ENCODE results near the gene SEPTIN5. TPM values are rescaled to one million over a fixed set of nuclear protein-coding genes. Genes with fewer than 3 reads are reported as not detected.
A peak's percentile ranks its signal among the peaks of the same experiment; 100 is the strongest.

The SEPTIN5 gene
- polyA plus RNA-seq, 1 experiment: 13.1 TPM

DNA sequence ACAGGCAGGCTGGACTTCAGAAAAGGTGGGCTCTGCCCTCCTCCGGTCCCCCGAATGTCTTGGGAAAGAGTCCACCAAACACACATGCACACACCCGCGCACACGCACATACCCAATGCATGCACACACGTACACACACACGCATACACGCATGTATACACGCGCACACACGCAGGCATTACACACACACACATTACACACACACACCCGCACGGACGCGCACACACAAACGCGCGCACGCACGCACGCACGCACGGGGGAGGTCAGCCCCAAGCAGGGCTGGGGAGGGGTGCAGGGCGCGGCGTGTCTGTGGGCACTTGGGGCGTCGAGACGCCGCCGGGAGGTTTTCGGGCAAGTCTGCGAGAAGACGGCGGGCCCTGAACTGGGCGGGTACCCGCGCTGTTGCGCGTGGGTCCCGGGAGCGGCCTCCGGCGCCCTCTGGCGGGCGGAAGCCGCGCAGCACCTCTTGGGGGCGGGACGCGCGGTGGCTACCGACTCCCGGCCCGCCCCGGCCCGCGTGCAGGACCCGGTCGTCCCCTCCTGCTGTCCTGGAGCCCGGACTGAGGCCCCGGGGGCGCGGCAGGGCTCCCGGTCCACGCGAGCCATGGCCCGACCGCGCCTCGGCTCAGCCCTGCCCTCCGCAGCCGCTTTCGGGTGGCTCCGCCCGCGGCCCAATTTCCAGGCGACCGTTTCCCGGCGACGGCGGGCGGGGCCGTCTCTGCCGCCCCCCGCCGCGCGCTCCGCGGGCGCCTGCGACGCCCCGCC, 3.6 kb downstream of the SEPTIN5 start:
- TF ChIP-seq, protein P1, sequence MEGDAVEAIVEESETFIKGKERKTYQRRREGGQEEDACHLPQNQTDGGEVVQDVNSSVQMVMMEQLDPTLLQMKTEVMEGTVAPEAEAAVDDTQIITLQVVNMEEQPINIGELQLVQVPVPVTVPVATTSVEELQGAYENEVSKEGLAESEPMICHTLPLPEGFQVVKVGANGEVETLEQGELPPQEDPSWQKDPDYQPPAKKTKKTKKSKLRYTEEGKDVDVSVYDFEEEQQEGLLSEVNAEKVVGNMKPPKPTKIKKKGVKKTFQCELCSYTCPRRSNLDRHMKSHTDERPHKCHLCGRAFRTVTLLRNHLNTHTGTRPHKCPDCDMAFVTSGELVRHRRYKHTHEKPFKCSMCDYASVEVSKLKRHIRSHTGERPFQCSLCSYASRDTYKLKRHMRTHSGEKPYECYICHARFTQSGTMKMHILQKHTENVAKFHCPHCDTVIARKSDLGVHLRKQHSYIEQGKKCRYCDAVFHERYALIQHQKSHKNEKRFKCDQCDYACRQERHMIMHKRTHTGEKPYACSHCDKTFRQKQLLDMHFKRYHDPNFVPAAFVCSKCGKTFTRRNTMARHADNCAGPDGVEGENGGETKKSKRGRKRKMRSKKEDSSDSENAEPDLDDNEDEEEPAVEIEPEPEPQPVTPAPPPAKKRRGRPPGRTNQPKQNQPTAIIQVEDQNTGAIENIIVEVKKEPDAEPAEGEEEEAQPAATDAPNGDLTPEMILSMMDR (IDR thresholded peaks at IDR 0.05; ENCODE audit: low read depth, low read length): peak; percentile 69
- DNase-seq (ENCODE audit: low read depth, low spot score): peak; percentile 7
- H3K4me3 ChIP-seq (ENCODE audit: low read depth, low read length): peak overlapping the region; percentile 66
- peaks cover 13% of the 10 kb centered on the region; the same call in 1 of the 2 replicates for H3K9me3 ChIP-seq (ENCODE audit: control insufficient read depth, insufficient read depth, low read length)
- CTCF ChIA-PET: no interaction called here
- peaks cover 4% of the 10 kb centered on the region for H3K27me3 ChIP-seq (ENCODE audit: control insufficient read depth, insufficient read depth, low read length)
- H3K27ac ChIP-seq (ENCODE audit: low read depth, low read length): no peak overlapping the region
- POLR2A ChIA-PET: no interaction called here

DNA sequence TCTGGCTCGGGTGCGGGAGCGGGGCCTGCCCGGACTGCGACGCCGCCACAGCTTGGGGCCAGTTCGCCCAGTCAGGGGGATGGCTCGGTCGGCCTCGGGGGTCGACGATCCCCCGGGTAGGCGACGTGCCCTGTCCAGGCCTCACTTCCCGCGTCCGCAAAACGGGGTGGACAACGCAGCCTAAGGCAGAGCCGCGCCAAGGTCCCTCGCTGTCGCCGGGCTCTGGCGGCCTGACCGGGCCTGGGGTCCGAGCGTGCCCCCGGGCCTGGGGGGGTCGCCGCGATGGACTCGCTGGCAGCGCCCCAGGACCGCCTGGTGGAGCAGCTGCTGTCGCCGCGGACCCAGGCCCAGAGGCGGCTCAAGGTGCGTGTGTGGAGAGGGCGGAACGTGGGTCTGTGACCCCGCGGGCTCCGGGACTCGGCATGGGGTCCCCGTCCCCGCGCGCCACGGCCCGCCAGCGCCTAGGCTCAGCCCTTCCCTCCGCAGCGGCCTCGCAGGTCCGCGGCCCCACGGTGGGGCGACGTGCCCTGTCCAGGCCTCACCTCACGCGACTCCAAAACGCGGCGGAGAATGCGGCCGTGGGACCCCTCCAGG, 4.2 kb downstream of the SEPTIN5 start:
- CTCF ChIA-PET: no interaction called here
- DNase-seq (ENCODE audit: low read depth, low spot score): no peak
- no peak overlapping the region for H3K27ac ChIP-seq (ENCODE audit: low read depth, low read length)

DNA sequence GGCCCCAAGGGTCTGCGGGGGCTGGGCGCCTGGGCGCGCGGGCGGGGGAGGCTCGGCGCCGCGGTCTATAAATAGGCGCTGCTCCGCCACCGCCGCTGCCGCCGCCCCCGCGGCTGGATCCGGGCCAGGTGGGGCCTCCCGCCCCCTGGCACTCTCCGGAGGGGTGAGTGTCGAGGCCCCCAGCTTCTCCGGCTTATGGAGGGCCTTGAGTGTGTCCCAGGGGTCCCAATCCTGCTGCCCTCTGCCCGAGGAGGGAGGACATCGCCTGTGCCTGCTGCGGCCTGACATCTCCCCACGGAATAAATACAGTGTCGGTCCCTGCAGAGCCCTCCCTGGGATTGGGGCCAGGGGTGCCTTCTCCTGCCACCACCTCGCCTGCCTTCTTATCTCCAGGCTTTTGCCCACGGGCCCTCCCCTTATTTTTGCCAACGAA, 4.8 kb downstream of the SEPTIN5 start:
- CTCF ChIA-PET: interaction anchor here (2.7 kb wide), 1 partner anchor 11 kb away, joined by 9 read pairs; no protein-coding TSS in a partner anchor
- Histone ChIP-seq H3K9me3 (ENCODE audit: control insufficient read depth, insufficient read depth, low read length) (peaks cover 17% of the 10 kb centered on the region; the same call in 1 of the 2 replicates), H3K27ac (ENCODE audit: low read depth, low read length) (no peak overlapping the region), H3K4me3 (ENCODE audit: low read depth, low read length) (peak overlapping the region; percentile 66), H3K27me3 (ENCODE audit: control insufficient read depth, insufficient read depth, low read length) (no peaks in the 10 kb centered on the region)
- POLR2A ChIA-PET: no interaction called here
- no peak for DNase-seq (ENCODE audit: low read depth, low spot score)
- TF ChIP-seq, protein P1 (IDR thresholded peaks at IDR 0.05; ENCODE audit: low read depth, low read length): no peak

More for the DNA sequence above, 4.2 kb downstream of the SEPTIN5 start:
- Histone ChIP-seq H3K4me3 (ENCODE audit: low read depth, low read length) (peak overlapping the region; percentile 66), H3K9me3 (ENCODE audit: control insufficient read depth, insufficient read depth, low read length) (peaks cover 17% of the 10 kb centered on the region; the same call in 1 of the 2 replicates), H3K27me3 (ENCODE audit: control insufficient read depth, insufficient read depth, low read length) (no peaks in the 10 kb centered on the region)
- POLR2A ChIA-PET: no interaction called here
- TF ChIP-seq, protein P1 (IDR thresholded peaks at IDR 0.05; ENCODE audit: low read depth, low read length): no peak

DNA sequence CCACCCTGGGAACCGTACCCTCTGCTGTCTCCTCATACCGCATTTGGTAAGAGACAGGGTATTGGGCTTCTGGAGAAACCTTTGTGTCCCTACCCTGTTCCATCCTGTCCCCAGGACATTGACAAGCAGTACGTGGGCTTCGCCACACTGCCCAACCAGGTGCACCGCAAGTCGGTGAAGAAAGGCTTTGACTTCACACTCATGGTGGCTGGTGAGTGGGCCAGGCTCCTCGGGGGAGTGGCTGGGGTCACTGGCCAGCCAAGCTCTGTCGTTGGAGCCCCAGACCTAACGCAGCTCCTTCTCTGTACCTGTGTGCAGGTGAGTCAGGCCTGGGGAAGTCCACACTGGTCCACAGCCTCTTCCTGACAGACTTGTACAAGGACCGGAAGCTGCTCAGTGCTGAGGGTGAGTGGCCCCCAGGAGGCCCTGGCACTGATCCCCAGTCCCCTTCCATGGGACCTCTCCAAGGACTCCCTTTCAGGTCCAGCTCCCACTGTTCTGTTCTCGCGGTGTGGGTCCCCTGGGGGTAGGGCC, 5.3 kb downstream of the SEPTIN5 start:
- DNase-seq (ENCODE audit: low read depth, low spot score): no peak
- Histone ChIP-seq H3K9me3 (ENCODE audit: control insufficient read depth, insufficient read depth, low read length) (peaks cover 19% of the 10 kb centered on the region; the same call in 1 of the 2 replicates), H3K4me3 (ENCODE audit: low read depth, low read length) (peak overlapping the region; percentile 66; the same call in 1 of the 2 replicates), H3K27me3 (ENCODE audit: control insufficient read depth, insufficient read depth, low read length) (peaks cover 1% of the 10 kb centered on the region), H3K27ac (ENCODE audit: low read depth, low read length) (no peak overlapping the region)
- POLR2A ChIA-PET: interaction anchor here (0.7 kb wide), 1 partner anchor 297 kb away, joined by 3 read pairs; no protein-coding TSS in a partner anchor
- CTCF ChIA-PET: interaction anchor here (2.7 kb wide), 1 partner anchor 10 kb away, joined by 9 read pairs; no protein-coding TSS in a partner anchor
- TF ChIP-seq, protein P1 (IDR thresholded peaks at IDR 0.05; ENCODE audit: low read depth, low read length): no peak

All from AG04450 (cell line).